ENCODE measurements around the gene MGAT4D.
"Not testable (repeated sequence)": the region's sequence is repeated elsewhere in the genome, so short reads cannot be mapped to it uniquely, and the experiment has no call there.

MGAT4D gene

GRCh38 chr4:140448162-140448561 is 49.9 kb downstream of the MGAT4D start:
- WGBS, 2 experiments = 50 to 64% methylated on average over 3 of the region's 3 CpGs

GRCh38 chr4:140444347-140444746 is 53.7 kb downstream of the MGAT4D start:
- H3K9me3 ChIP-seq (ENCODE audit: control insufficient read depth, low read length); H3K27ac ChIP-seq (ENCODE audit: insufficient read depth, low read depth, low read length, poor library complexity, severe bottlenecking); H3K4me3 ChIP-seq (ENCODE audit: insufficient read depth, low read depth, low read length); H3K36me3 ChIP-seq (ENCODE audit: control insufficient read depth, insufficient read depth, low read length); H3K4me1 ChIP-seq (ENCODE audit: control insufficient read depth, insufficient read depth, low read length); H3K27me3 ChIP-seq (ENCODE audit: control insufficient read depth, insufficient read depth, low read length, poor library complexity, severe bottlenecking): not testable (repeated sequence)
- WGBS, 2 experiments = 90 to 92% methylated on average over 4 of the region's 4 CpGs

More at GRCh38 chr4:140448162-140448561, 49.9 kb downstream of the MGAT4D start:
- no peak overlapping the region for H3K27ac ChIP-seq (ENCODE audit: insufficient read depth, low read depth, low read length, poor library complexity, severe bottlenecking)
- no peaks in the 10 kb centered on the region for H3K36me3 ChIP-seq (ENCODE audit: control insufficient read depth, insufficient read depth, low read length)
- H3K4me1 ChIP-seq (ENCODE audit: control insufficient read depth, insufficient read depth, low read length) = no peaks in the 10 kb centered on the region
- H3K9me3 ChIP-seq (ENCODE audit: control insufficient read depth, low read length) = no peaks in the 10 kb centered on the region
- no peaks in the 10 kb centered on the region for H3K27me3 ChIP-seq (ENCODE audit: control insufficient read depth, insufficient read depth, low read length, poor library complexity, severe bottlenecking)
- H3K4me3 ChIP-seq (ENCODE audit: insufficient read depth, low read depth, low read length) = no peak overlapping the region

DNA sequence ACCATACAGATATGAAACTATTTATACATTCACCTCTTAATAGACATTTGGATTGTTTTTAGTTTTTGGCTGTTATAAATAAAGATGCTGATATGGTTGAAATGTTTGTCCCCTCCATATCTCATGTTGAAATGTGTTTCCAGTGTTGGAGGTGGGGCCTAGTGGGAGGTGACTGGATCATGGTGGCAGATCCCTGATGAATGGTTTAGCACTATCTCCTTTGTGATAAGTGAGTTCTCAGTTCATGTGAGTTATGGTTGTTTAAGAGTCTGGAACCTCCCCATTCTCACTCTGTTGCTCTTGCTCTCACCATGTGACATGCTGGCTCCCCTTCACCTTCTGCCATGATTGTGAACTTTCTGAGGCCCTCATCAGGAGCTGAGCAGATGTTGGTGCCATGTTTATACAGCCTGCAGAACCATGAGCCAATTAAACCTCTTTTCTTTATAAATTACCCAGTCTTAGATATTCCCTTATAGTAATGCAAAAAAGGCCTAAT is 58.4 kb downstream of the MGAT4D start:
- Histone ChIP-seq H3K36me3 (ENCODE audit: control insufficient read depth, insufficient read depth, low read length) (no peaks in the 10 kb centered on the region), H3K27ac (ENCODE audit: insufficient read depth, low read depth, low read length, poor library complexity, severe bottlenecking) (no peak overlapping the region), H3K9me3 (ENCODE audit: control insufficient read depth, low read length) (no peaks in the 10 kb centered on the region), H3K4me1 (ENCODE audit: control insufficient read depth, insufficient read depth, low read length) (no peaks in the 10 kb centered on the region), H3K27me3 (ENCODE audit: control insufficient read depth, insufficient read depth, low read length, poor library complexity, severe bottlenecking) (no peaks in the 10 kb centered on the region), H3K4me3 (ENCODE audit: insufficient read depth, low read depth, low read length) (no peak overlapping the region)

DNA sequence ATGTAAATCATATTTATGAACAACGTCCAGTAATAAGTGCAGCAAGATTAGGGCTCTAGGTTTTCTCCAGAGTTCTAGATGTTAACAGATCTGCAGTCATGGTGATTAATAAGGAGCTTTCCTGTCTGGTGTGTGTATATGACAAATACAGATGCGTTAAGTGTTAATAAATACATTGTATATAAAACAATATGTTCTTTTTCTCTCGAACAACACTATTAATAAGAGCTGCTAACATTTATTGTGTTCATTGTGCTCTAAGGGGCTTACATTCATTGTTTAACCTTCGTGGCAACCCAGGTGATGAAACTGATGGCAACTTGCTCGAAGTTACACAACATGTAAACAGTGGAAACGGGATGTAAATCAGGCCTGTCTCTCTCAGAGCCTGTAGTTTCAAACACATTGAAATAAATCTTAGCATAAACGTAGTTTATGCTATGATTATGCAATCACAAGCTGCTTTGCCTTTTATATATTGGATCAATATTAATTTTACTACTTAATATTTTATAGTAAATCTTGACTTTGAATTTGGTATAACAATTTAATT is 70.1 kb downstream of the MGAT4D start:
- 72 to 82% methylated on average over 4 to 6 of the region's 7 CpGs for WGBS, 2 experiments
- Histone ChIP-seq H3K27ac (ENCODE audit: insufficient read depth, low read depth, low read length, poor library complexity, severe bottlenecking) (no peak overlapping the region), H3K4me3 (ENCODE audit: insufficient read depth, low read depth, low read length) (peak overlapping the region; percentile 86), H3K27me3 (ENCODE audit: control insufficient read depth, insufficient read depth, low read length, poor library complexity, severe bottlenecking) (no peaks in the 10 kb centered on the region), H3K4me1 (ENCODE audit: control insufficient read depth, insufficient read depth, low read length) (no peaks in the 10 kb centered on the region), H3K36me3 (ENCODE audit: control insufficient read depth, insufficient read depth, low read length) (no peaks in the 10 kb centered on the region), H3K9me3 (ENCODE audit: control insufficient read depth, low read length) (no peaks in the 10 kb centered on the region)

DNA sequence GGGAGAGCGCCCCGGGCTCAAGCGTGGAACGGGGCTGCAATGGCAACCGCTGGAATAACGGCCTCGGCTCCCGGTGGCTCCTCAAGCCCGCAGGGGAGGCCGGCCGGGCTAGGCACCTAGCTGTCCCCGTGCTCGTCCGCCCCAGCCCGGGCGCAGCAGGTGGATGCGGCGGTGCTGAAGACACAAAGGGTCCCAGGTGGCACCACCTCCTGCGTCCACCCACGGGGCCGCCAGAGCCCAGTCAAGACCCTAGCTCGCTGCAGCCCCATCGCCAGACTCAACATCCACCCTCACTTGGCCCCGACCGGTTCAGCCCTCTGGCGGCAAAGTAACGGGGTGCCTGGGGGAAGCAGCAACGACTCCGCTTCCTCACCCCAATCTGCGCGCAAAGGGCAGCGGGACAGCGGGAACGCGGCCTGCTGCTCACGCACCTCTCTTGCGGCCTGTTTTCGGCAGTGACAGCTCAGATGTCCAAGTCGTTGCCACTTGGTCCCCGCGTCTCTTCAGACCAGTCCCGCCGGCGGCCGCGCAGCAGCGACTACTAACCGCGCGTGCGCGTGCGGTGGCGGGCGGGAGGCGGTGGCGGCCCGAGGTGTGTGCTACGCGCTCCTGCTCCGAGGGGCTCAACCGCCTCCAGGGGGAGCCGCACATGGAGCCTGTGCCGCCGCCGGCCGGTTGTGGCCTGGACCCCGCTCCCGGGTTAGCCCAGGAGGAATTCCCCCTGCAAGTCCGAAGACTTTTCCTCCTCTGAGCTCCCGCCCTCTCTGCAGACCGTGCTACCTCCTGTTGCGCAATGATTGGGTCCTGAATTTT is 70.8 kb downstream of the MGAT4D start, which contains the start of gene CLGN:
TSS of gene CLGN (minus strand) at position 543 of the 813 bp plus-strand sequence. CDS start 14,570 bp downstream, outside the sequence.
- Histone ChIP-seq H3K27me3 (ENCODE audit: control insufficient read depth, insufficient read depth, low read length, poor library complexity, severe bottlenecking) (no peaks in the 10 kb centered on the region), H3K4me3 (ENCODE audit: insufficient read depth, low read depth, low read length) (peak within 1 kb of the TSS; percentile 86), H3K27ac (ENCODE audit: insufficient read depth, low read depth, low read length, poor library complexity, severe bottlenecking) (peak within 1 kb of the TSS; percentile 62), H3K36me3 (ENCODE audit: control insufficient read depth, insufficient read depth, low read length) (no peaks in the 10 kb centered on the region), H3K4me1 (ENCODE audit: control insufficient read depth, insufficient read depth, low read length) (no peaks in the 10 kb centered on the region), H3K9me3 (ENCODE audit: control insufficient read depth, low read length) (no peaks in the 10 kb centered on the region)
- WGBS, 2 experiments = 1% methylated on average over 73 of the region's 73 CpGs

DNA sequence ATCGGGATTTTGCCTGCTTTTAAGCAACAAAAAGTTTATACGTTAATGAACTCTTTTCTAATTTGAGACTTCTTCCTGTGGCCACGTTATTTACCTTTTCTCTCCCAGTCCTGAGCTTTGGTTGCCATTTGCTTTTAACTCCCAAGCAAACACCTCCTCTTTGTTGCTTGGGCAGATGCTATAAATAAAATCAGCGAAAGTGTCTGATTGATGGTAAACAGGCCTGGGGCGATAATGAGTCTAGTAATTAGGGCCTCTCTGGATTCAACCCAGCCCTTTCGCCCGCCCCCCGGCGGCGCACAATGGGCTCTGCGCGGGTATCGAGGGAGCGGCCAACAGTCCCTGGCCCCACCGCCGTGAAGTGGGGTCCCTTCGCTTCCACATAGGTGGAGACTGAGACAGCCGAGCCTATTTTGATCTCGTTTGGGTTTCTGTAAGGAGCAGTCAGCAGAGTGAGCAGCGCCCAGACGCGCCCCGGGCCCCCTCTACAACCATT is 71.4 kb downstream of the MGAT4D start:
- 8% methylated on average over 23 of the region's 23 CpGs for WGBS, 2 experiments
- H3K36me3 ChIP-seq (ENCODE audit: control insufficient read depth, insufficient read depth, low read length) = no peaks in the 10 kb centered on the region
- H3K9me3 ChIP-seq (ENCODE audit: control insufficient read depth, low read length) = no peaks in the 10 kb centered on the region
- no peaks in the 10 kb centered on the region for H3K4me1 ChIP-seq (ENCODE audit: control insufficient read depth, insufficient read depth, low read length)
- no peaks in the 10 kb centered on the region for H3K27me3 ChIP-seq (ENCODE audit: control insufficient read depth, insufficient read depth, low read length, poor library complexity, severe bottlenecking)
- peak overlapping the region; percentile 86 for H3K4me3 ChIP-seq (ENCODE audit: insufficient read depth, low read depth, low read length)
- peak overlapping the region; percentile 62 for H3K27ac ChIP-seq (ENCODE audit: insufficient read depth, low read depth, low read length, poor library complexity, severe bottlenecking)

- H3K9me3 ChIP-seq (ENCODE audit: control insufficient read depth, low read length) = no peaks in the 10 kb centered on the region
- H3K4me3 ChIP-seq (ENCODE audit: insufficient read depth, low read depth, low read length) = no peak overlapping the region
- H3K4me1 ChIP-seq (ENCODE audit: control insufficient read depth, insufficient read depth, low read length) = no peaks in the 10 kb centered on the region
- H3K27ac ChIP-seq (ENCODE audit: insufficient read depth, low read depth, low read length, poor library complexity, severe bottlenecking) = no peak overlapping the region
- H3K36me3 ChIP-seq (ENCODE audit: control insufficient read depth, insufficient read depth, low read length) = no peaks in the 10 kb centered on the region
- H3K27me3 ChIP-seq (ENCODE audit: control insufficient read depth, insufficient read depth, low read length, poor library complexity, severe bottlenecking) = no peaks in the 10 kb centered on the region
These were observed 75.0 kb downstream of the MGAT4D start for GRCh38 chr4:140423106-140423505.

DNA sequence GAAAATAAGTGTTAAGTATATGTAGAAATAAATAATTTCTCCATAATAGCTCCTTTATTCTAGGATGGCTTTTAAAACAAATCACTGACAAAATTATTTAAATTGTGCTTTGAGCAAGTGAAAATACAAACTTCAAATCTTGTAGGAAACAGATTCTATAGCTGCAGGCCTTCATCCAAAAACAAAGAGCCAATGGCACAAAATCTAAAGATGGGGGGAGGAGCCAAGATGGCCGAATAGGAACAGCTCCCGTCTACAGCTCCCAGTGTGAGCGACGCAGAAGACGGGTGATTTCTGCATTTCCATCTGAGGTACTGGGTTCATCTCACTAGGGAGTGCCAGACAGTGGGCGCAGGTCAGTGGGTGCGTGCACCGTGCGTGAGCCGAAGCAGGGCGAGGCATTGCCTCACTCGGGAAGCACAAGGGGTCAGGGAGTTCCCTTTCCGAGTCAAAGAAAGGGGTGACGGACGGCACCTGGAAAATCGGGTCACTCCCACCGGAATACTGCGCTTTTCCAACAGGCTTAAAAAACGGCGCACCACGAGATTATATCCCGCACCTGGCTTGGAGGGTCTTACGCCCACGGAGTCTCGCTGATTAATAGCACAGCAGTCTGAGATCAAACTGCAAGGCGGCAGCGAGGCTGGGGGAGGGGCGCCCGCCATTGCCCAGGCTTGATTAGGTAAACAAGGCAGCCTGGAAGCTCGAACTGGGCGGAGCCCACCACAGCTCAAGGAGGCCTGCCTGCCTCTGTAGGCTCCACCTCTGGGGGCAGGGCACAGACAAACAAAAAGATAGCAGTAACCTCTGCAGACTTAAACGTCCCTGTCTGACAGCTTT is 84.7 kb downstream of the MGAT4D start:
- not testable (repeated sequence) for H3K4me1 ChIP-seq (ENCODE audit: control insufficient read depth, insufficient read depth, low read length); H3K27me3 ChIP-seq (ENCODE audit: control insufficient read depth, insufficient read depth, low read length, poor library complexity, severe bottlenecking); H3K4me3 ChIP-seq (ENCODE audit: insufficient read depth, low read depth, low read length); H3K27ac ChIP-seq (ENCODE audit: insufficient read depth, low read depth, low read length, poor library complexity, severe bottlenecking); H3K9me3 ChIP-seq (ENCODE audit: control insufficient read depth, low read length); H3K36me3 ChIP-seq (ENCODE audit: control insufficient read depth, insufficient read depth, low read length)
- 93 to 95% methylated on average over 31 to 32 of the region's 32 CpGs for WGBS, 2 experiments

- H3K9me3 ChIP-seq (ENCODE audit: control insufficient read depth, low read length) = no peaks in the 10 kb centered on the region
- no peak overlapping the region for H3K27ac ChIP-seq (ENCODE audit: insufficient read depth, low read depth, low read length, poor library complexity, severe bottlenecking)
- no peaks in the 10 kb centered on the region for H3K4me1 ChIP-seq (ENCODE audit: control insufficient read depth, insufficient read depth, low read length)
- no peak overlapping the region for H3K4me3 ChIP-seq (ENCODE audit: insufficient read depth, low read depth, low read length)
- no peaks in the 10 kb centered on the region for H3K27me3 ChIP-seq (ENCODE audit: control insufficient read depth, insufficient read depth, low read length, poor library complexity, severe bottlenecking)
- 67% methylated on average over 1 of the region's 1 CpG; no CpG with 5 or more reads in 1 of the 2 experiments for WGBS, 2 experiments
- H3K36me3 ChIP-seq (ENCODE audit: control insufficient read depth, insufficient read depth, low read length) = no peaks in the 10 kb centered on the region
These were observed 89.1 kb downstream of the MGAT4D start for GRCh38 chr4:140408974-140409373.

- H3K27ac ChIP-seq (ENCODE audit: insufficient read depth, low read depth, low read length, poor library complexity, severe bottlenecking) = no peak overlapping the region
- no peaks in the 10 kb centered on the region for H3K36me3 ChIP-seq (ENCODE audit: control insufficient read depth, insufficient read depth, low read length)
- H3K4me3 ChIP-seq (ENCODE audit: insufficient read depth, low read depth, low read length) = no peak overlapping the region
- no peaks in the 10 kb centered on the region for H3K4me1 ChIP-seq (ENCODE audit: control insufficient read depth, insufficient read depth, low read length)
- no peaks in the 10 kb centered on the region for H3K9me3 ChIP-seq (ENCODE audit: control insufficient read depth, low read length)
- H3K27me3 ChIP-seq (ENCODE audit: control insufficient read depth, insufficient read depth, low read length, poor library complexity, severe bottlenecking) = no peaks in the 10 kb centered on the region
These were observed 91.8 kb downstream of the MGAT4D start for GRCh38 chr4:140406292-140406691.

Data from ectodermal cell (in vitro differentiated cells).